GM19328 (cell line): ENCODE results near the gene MOCS3.

Experiments used
- ATAC-seq: cut with Tn5 transposase; IDR thresholded peaks from one replicate; pipeline ENCODE4 v1.9.1; 2021; ENCODE audit warnings: mild to moderate bottlenecking, moderate library complexity; ENCODE audit not compliant: unreplicated experiment

The MOCS3 gene

DNA sequence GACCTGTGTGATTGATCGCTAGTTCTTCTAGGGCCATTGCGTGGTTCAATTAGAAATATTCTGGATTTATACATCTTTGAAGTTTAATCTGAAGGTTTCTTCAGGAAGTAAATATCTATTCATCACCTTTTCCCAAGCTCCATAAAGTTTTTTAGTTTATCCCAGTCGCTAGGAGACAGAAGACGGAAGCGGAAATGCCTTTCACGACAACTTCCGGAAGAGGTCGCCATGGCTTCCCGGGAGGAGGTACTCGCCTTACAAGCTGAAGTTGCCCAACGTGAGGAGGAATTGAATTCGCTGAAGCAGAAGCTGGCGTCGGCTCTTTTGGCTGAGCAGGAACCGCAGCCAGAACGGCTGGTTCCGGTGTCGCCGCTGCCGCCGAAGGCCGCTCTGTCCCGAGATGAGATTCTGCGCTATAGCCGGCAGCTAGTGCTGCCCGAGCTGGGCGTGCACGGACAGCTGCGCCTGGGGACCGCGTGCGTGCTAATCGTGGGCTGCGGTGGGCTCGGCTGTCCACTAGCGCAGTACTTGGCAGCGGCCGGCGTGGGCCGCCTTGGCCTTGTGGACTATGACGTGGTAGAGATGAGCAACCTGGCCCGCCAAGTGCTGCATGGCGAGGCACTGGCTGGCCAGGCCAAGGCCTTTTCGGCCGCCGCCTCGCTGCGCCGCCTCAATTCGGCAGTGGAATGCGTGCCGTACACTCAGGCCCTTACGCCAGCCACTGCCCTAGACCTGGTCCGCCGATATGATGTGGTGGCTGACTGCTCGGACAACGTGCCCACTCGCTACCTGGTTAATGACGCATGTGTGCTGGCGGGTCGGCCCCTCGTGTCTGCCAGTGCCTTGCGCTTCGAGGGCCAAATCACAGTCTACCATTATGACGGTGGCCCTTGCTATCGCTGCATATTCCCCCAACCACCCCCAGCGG lies at the start of gene MOCS3:
MOCS3 (plus strand) TSS at position 204 of the 928 bp plus-strand sequence; CDS start at position 229, 25 bp downstream.
- peak; percentile 72 for ATAC-seq

- ATAC-seq = no peak
These were observed 49.2 kb upstream of the MOCS3 start for GRCh38 chr20:50909413-50909812.

DNA sequence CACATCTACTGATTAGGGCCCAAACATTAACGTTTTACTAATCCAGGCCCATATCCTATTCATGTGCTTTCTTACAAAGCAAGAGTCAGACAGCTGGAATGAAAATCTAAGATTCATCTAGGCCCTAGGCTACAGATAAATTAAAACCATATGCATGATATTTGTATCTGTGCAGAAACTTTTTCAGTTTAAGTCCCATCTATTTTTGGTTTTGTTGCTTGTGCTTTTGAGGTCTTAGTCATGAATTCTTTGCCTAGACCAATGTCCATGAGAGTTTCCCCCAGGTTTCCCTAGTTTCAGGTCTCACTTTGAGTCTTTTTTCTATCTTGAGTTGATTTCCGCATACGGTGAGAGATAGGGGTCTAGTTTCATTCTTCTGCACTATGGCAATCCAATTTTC lies 47.6 kb upstream of the MOCS3 start:
- ATAC-seq = no peak

- ATAC-seq = no peak
These were observed 46.9 kb upstream of the MOCS3 start for GRCh38 chr20:50911716-50912115.

DNA sequence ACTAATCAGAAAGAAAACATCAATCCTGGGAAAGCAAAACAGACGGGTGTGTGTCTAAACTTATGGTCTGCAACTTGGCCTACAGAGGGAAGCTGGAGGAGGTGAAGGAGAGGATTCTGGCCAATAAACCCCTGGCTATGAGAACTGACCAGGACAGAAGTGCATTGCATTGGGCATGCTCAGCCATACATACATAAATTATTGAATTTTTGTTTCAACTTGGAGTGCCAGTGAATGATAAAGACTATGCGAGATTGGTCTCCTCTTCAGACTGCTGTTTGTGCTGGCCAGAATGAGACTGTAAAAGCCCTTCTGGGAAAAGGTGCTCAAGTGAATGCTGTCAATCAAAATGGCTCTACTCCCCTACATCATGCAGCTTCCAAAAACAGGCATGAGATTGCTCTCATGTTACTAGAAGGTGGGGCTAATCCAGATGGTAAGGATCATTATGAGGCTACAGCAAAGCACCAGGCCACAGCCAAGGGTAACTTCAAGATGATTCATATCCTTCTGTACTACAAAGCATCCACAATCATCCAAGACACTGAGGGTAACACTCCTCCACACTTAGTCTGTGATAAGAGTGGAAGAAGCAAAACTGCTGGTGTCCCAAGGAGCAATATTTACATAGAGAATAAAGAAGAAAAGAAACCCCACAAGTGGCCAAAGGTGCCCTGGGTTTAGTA lies 44.8 kb upstream of the MOCS3 start:
- ATAC-seq = no peak

GRCh38 chr20:50915424-50915823 lies 43.2 kb upstream of the MOCS3 start:
- ATAC-seq = no peak

DNA sequence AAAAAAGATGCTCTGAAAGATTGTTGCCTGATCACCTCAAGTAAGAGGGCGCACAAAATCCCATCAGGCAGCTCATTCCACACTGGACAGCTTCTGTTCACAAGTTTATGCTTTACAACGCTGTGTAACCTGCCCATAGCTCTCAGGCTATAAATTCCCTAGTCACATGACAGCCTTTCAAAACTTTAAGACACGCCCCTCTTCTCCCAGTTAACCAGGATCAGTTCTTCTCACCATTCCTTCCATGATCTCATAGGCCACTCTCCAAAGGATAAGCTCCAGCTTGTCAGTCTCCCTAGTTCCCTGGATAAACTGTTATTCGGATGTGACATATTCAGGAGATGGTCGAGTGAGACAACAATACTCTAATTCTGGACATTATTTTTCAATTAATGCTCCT lies 42.4 kb upstream of the MOCS3 start:
- ATAC-seq = no peak

DNA sequence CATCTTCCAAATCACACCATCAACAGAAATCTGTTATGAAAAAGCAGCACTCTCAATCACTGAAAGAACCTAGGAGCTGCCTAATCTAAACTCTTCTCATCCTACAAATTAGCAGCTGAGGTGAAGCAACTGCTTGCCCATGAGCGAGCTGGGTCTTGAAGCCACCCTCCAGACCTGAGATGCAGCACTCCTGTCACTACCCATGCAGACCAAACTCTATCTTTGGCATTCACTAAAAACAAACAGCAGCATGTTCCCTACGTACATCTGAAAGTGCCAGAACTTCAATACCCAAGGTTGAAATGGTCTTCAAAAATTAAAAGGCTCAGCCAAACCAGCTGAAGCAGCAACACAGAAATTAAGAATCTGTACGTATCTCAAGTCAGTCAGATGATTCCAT lies 41.7 kb upstream of the MOCS3 start:
- no peak for ATAC-seq

- no peak for ATAC-seq
These were observed 40.2 kb upstream of the MOCS3 start for GRCh38 chr20:50918403-50918802.

DNA sequence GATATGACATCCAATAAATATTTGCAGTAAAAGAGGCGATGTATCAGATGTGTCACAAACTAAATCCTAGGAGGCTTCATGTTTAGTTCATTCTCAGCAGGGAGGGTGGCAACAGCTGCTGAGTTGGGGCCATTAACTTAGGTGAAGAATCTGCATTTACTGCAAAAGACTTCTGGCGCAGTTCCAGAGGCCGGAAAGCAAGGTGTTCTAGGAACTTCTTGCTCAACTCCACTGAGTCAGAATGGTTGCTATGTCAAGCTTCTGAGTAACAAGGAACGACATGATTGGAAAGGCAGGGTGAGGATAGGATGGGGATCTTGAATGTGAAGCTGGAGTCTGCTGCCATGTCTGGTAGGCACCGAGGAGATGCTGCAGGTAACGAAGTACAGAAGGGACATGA lies 39.1 kb upstream of the MOCS3 start:
- no peak for ATAC-seq

GRCh38 chr20:50920997-50921396 lies 37.6 kb upstream of the MOCS3 start:
- ATAC-seq = no peak

- ATAC-seq = no peak
These were observed 36.7 kb upstream of the MOCS3 start for GRCh38 chr20:50921803-50922501.

- ATAC-seq = no peak
These were observed 34.2 kb upstream of the MOCS3 start for GRCh38 chr20:50924261-50924920.

GRCh38 chr20:50926530-50926929 lies 32.1 kb upstream of the MOCS3 start:
- no peak for ATAC-seq

GRCh38 chr20:50928469-50928868 lies 30.1 kb upstream of the MOCS3 start:
- ATAC-seq = no peak

DNA sequence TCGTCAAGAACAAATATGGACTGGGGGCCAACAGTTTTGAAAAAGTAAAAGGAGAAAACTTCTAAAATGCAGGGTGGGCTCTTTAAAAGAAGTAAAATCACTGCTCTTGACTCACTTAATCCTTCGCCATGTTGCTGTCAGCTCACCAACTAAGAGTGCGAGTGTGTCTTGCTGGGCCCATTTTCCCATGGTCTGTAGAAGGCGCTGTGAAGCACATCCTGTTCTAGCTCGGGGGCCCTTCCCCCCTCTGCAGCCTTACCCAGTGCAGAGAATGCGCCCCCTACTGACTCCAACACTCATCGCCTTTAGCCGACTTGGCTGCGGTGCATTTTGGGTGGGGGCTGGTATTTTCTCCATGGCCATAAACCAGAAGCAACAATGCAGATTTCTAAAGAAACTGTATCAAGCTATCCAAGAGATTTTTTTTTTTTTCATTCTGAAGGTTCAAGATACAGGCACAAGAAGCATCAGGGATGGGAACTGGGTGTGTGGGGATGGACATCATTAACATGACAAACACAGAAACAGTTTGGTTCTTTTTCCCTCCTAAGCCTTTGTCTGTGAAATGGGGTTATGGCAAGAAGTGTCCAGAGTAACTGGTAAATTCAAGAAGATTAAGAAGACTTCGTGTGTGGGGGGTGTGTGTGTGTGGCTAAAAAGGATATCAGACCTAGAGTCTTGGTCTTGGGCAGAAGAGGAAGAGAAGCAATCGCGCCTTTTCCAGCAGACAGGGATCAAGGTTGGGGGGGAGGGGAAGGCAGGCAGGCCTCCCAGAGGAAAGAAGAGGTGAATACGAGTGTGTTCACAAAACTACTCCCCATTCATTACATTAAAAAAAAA lies 29.1 kb upstream of the MOCS3 start:
- ATAC-seq = peak; percentile 56

- ATAC-seq = peak; percentile 11
These were observed 28.3 kb upstream of the MOCS3 start for GRCh38 chr20:50930139-50930975.

DNA sequence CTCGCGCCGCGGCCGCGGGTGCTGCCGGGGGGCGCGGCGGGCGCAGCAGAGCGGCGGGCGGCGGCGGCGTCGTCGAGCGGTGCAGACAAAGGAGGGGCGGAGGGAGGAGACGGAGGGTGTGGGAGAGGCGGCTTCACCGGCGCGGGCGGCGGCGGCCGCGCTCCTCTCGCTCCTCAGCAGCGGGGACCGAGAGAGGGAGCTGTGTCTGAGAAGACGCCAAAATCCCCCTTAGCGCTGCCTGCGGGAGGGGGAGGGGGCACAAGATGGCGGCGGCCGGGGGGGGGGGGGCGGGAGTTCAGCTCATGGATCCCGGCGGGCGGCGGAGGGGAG lies 27.7 kb upstream of the MOCS3 start:
- peak; percentile 13 for ATAC-seq

GRCh38 chr20:50931306-50932015 lies 27.2 kb upstream of the MOCS3 start, which contains the start of gene ADNP:
ADNP (minus strand) TSS chr20:50931437; CDS start chr20:50903996, 27,441 bp downstream.
- ATAC-seq = peak; percentile 46
